ENCODE data around the gene FZD1. TPM values are rescaled to one million over a fixed set of nuclear protein-coding genes. Genes with fewer than 3 reads are reported as not detected.

Gene FZD1
- total and polyA plus RNA-seq, 2 experiments from 2014 or later = 7.3 to 9.9 TPM

- Histone ChIP-seq H3K79me2 (no peaks in the 10 kb centered on the region), H3K4me3 (no peak overlapping the region), H2AFZ (no peak overlapping the region), H3K27ac (no peak overlapping the region), H4K20me1 (ENCODE audit: insufficient read depth, poor library complexity, severe bottlenecking) (no peaks in the 10 kb centered on the region), H3K9me3 (ENCODE audit: low read depth) (no peaks in the 10 kb centered on the region), H3K4me1 (ENCODE audit: insufficient read depth) (peaks cover 3% of the 10 kb centered on the region), H3K27me3 (no peaks in the 10 kb centered on the region), H3K4me2 (no peak overlapping the region), H3K9me2 (replicated peaks; ENCODE audit: insufficient read depth) (no peaks in the 10 kb centered on the region), H3K36me3 (replicated peaks; ENCODE audit: insufficient read depth, low read depth) (no peaks in the 10 kb centered on the region)
- 82% methylated on average over 5 of the region's 5 CpGs for WGBS (ENCODE audit: low lambda C conversion rate, missing lambda C conversion rate)
- no peak for DNase-seq (ENCODE audit: low spot score)
- TF ChIP-seq EZH2phosphoT487 (IDR thresholded peaks at IDR 0.05; ENCODE audit: low read depth, severe bottlenecking, unreplicated experiment) (no peak), EZH2 (IDR thresholded peaks at IDR 0.05; ENCODE audit: borderline replicate concordance) (no peak)
- TF ChIP-seq, protein P1, sequence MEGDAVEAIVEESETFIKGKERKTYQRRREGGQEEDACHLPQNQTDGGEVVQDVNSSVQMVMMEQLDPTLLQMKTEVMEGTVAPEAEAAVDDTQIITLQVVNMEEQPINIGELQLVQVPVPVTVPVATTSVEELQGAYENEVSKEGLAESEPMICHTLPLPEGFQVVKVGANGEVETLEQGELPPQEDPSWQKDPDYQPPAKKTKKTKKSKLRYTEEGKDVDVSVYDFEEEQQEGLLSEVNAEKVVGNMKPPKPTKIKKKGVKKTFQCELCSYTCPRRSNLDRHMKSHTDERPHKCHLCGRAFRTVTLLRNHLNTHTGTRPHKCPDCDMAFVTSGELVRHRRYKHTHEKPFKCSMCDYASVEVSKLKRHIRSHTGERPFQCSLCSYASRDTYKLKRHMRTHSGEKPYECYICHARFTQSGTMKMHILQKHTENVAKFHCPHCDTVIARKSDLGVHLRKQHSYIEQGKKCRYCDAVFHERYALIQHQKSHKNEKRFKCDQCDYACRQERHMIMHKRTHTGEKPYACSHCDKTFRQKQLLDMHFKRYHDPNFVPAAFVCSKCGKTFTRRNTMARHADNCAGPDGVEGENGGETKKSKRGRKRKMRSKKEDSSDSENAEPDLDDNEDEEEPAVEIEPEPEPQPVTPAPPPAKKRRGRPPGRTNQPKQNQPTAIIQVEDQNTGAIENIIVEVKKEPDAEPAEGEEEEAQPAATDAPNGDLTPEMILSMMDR (IDR thresholded peaks at IDR 0.05; ENCODE audit: poor library complexity) = no peak
These were observed 25.5 kb downstream of the FZD1 start for GRCh38 chr7:91289633-91290254.

DNA sequence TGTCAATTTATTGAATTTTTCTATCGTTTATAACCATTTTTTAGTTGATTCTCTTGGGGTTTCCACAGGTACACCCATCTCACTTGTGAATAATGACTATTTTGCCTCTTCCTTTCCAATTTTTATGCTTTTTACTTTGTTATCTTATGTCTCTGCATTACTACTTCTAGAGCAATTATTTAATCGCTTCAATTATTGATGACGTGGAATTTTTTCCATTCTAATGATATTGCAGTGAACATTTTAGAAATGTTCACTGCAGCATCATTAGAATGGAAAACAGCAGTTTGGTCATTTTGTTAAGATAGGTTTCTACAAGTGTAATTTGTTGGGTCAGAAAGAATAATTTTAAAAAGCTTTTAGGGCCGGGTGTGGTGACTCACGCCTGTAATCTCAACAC is 27.1 kb downstream of the FZD1 start:
- no peak overlapping the region for H3K4me2 ChIP-seq
- no peak for DNase-seq (ENCODE audit: low spot score)
- H4K20me1 ChIP-seq (ENCODE audit: insufficient read depth, poor library complexity, severe bottlenecking) = no peaks in the 10 kb centered on the region
- H3K4me3 ChIP-seq = no peak overlapping the region
- TF ChIP-seq, protein P1 (IDR thresholded peaks at IDR 0.05; ENCODE audit: poor library complexity) = no peak
- TF ChIP-seq EZH2 (IDR thresholded peaks at IDR 0.05; ENCODE audit: borderline replicate concordance) (no peak), EZH2phosphoT487 (IDR thresholded peaks at IDR 0.05; ENCODE audit: low read depth, severe bottlenecking, unreplicated experiment) (no peak)
- no peak overlapping the region for H3K27ac ChIP-seq
- H3K4me1 ChIP-seq (ENCODE audit: insufficient read depth) = peaks cover 3% of the 10 kb centered on the region
- H3K9me3 ChIP-seq (ENCODE audit: low read depth) = no peaks in the 10 kb centered on the region
- no peaks in the 10 kb centered on the region for H3K36me3 ChIP-seq (replicated peaks; ENCODE audit: insufficient read depth, low read depth)
- H3K9me2 ChIP-seq (replicated peaks; ENCODE audit: insufficient read depth) = no peaks in the 10 kb centered on the region
- H3K27me3 ChIP-seq = no peaks in the 10 kb centered on the region
- 92% methylated on average over 5 of the region's 5 CpGs for WGBS (ENCODE audit: low lambda C conversion rate, missing lambda C conversion rate)
- no peak overlapping the region for H2AFZ ChIP-seq
- no peaks in the 10 kb centered on the region for H3K79me2 ChIP-seq

GRCh38 chr7:91291902-91292301 is 27.7 kb downstream of the FZD1 start:
- 84% methylated on average over 1 of the region's 1 CpG for WGBS (ENCODE audit: low lambda C conversion rate, missing lambda C conversion rate)
- H3K9me2 ChIP-seq (replicated peaks; ENCODE audit: insufficient read depth) = no peaks in the 10 kb centered on the region
- no peak overlapping the region for H3K27ac ChIP-seq
- H3K4me1 ChIP-seq (ENCODE audit: insufficient read depth) = peaks cover 3% of the 10 kb centered on the region
- no peaks in the 10 kb centered on the region for H3K36me3 ChIP-seq (replicated peaks; ENCODE audit: insufficient read depth, low read depth)
- no peak for TF ChIP-seq EZH2phosphoT487 (IDR thresholded peaks at IDR 0.05; ENCODE audit: low read depth, severe bottlenecking, unreplicated experiment)
- TF ChIP-seq EZH2 (IDR thresholded peaks at IDR 0.05; ENCODE audit: borderline replicate concordance) = no peak
- TF ChIP-seq, protein P1 (IDR thresholded peaks at IDR 0.05; ENCODE audit: poor library complexity) = no peak
- no peaks in the 10 kb centered on the region for H3K79me2 ChIP-seq
- no peak overlapping the region for H3K4me2 ChIP-seq
- no peaks in the 10 kb centered on the region for H3K9me3 ChIP-seq (ENCODE audit: low read depth)
- H4K20me1 ChIP-seq (ENCODE audit: insufficient read depth, poor library complexity, severe bottlenecking) = no peaks in the 10 kb centered on the region
- H2AFZ ChIP-seq = no peak overlapping the region
- H3K4me3 ChIP-seq = no peak overlapping the region
- no peaks in the 10 kb centered on the region for H3K27me3 ChIP-seq
- DNase-seq (ENCODE audit: low spot score) = no peak
